ENCODE data around the gene LMO7. TPM values are rescaled to one million over a fixed set of nuclear protein-coding genes. Genes with fewer than 3 reads are reported as not detected.

LMO7 gene
- total RNA-seq, 3 donors from 2014 or later: 11.0 to 71.3 (median 32.8) TPM

GRCh38 chr13:75881109-75881775 is 245.1 kb downstream of the LMO7 start:
- Histone ChIP-seq H3K36me3 (no peaks in the 10 kb centered on the region), H3K4me1 (no peaks in the 10 kb centered on the region), H3K27ac (no peak overlapping the region), H3K27me3 (no peaks in the 10 kb centered on the region), H3K4me3 (no peak overlapping the region), H3K9me3 (no peaks in the 10 kb centered on the region)
- TF ChIP-seq CTCF (IDR thresholded peaks at IDR 0.05): no peak
- TF ChIP-seq POLR2A (IDR thresholded peaks at IDR 0.05): no peak
- TF ChIP-seq POLR2AphosphoS5 (IDR thresholded peaks at IDR 0.05): no peak
- intact Hi-C loops (cut with DNase I; ENCODE audit: low total_unique reads): no loop called here
- no peak for DNase-seq (ENCODE audit: low spot score in 2 of 2)

- no peak for DNase-seq (ENCODE audit: low spot score in 2 of 2)
- intact Hi-C loops (cut with DNase I; ENCODE audit: low total_unique reads): no loop called here
- Histone ChIP-seq H3K27ac (no peak overlapping the region), H3K4me3 (no peak overlapping the region), H3K36me3 (no peaks in the 10 kb centered on the region), H3K9me3 (no peaks in the 10 kb centered on the region), H3K27me3 (no peaks in the 10 kb centered on the region), H3K4me1 (no peaks in the 10 kb centered on the region)
- no peak for TF ChIP-seq CTCF (IDR thresholded peaks at IDR 0.05)
- TF ChIP-seq POLR2A (IDR thresholded peaks at IDR 0.05): no peak
- no peak for TF ChIP-seq POLR2AphosphoS5 (IDR thresholded peaks at IDR 0.05)
Measured at GRCh38 chr13:75882261-75882660, 246.1 kb downstream of the LMO7 start.

GRCh38 chr13:75889427-75889826 is 253.3 kb downstream of the LMO7 start:
- no peak for TF ChIP-seq POLR2A (IDR thresholded peaks at IDR 0.05)
- no peak for TF ChIP-seq POLR2AphosphoS5 (IDR thresholded peaks at IDR 0.05)
- no peak for TF ChIP-seq CTCF (IDR thresholded peaks at IDR 0.05)
- no peak for DNase-seq (ENCODE audit: low spot score in 2 of 2)
- intact Hi-C loops (cut with DNase I; ENCODE audit: low total_unique reads): no loop called here
- H3K27me3 ChIP-seq: no peaks in the 10 kb centered on the region
- no peaks in the 10 kb centered on the region for H3K36me3 ChIP-seq
- no peaks in the 10 kb centered on the region for H3K4me1 ChIP-seq
- no peak overlapping the region for H3K4me3 ChIP-seq
- H3K9me3 ChIP-seq: no peaks in the 10 kb centered on the region
- no peak overlapping the region for H3K27ac ChIP-seq

- Histone ChIP-seq H3K36me3 (no peaks in the 10 kb centered on the region), H3K9me3 (no peaks in the 10 kb centered on the region), H3K4me3 (no peak overlapping the region), H3K27me3 (no peaks in the 10 kb centered on the region), H3K4me1 (no peaks in the 10 kb centered on the region), H3K27ac (no peak overlapping the region)
- TF ChIP-seq POLR2AphosphoS5 (IDR thresholded peaks at IDR 0.05) (no peak), POLR2A (IDR thresholded peaks at IDR 0.05) (no peak), CTCF (IDR thresholded peaks at IDR 0.05) (no peak)
- no peak for DNase-seq (ENCODE audit: low spot score in 2 of 2)
- intact Hi-C loops (cut with DNase I; ENCODE audit: low total_unique reads): no loop called here
Measured at GRCh38 chr13:75895168-75895567, 259.0 kb downstream of the LMO7 start.

GRCh38 chr13:75896271-75896670 is 260.1 kb downstream of the LMO7 start:
- Histone ChIP-seq H3K36me3 (no peaks in the 10 kb centered on the region), H3K27me3 (no peaks in the 10 kb centered on the region), H3K4me1 (no peaks in the 10 kb centered on the region), H3K27ac (no peak overlapping the region), H3K9me3 (no peaks in the 10 kb centered on the region), H3K4me3 (no peak overlapping the region)
- no peak for TF ChIP-seq POLR2A (IDR thresholded peaks at IDR 0.05)
- no peak for TF ChIP-seq POLR2AphosphoS5 (IDR thresholded peaks at IDR 0.05)
- no peak for TF ChIP-seq CTCF (IDR thresholded peaks at IDR 0.05)
- no peak for DNase-seq (ENCODE audit: low spot score in 2 of 2)
- intact Hi-C loops (cut with DNase I; ENCODE audit: low total_unique reads): no loop called here

Data from breast epithelium (tissue), 4 donors.